Posterior cingulate gyrus (tissue), 11 donors: ENCODE data around the gene DNHD1.

Source experiments
- DNase-seq, 10 donors: peaks; one replicate each; pipeline versions ENCODE4 v3.0.0 to v3.0.0-alpha.2; 2020 to 2021; ENCODE audit warnings: mixed read lengths in 3 of 10
- intact Hi-C: fragments of 100-400 bp; cut with DNase I; formaldehyde crosslinking; loops from one replicate; pipeline ENCODE4 v1.15.1; 2023

Gene DNHD1

DNA sequence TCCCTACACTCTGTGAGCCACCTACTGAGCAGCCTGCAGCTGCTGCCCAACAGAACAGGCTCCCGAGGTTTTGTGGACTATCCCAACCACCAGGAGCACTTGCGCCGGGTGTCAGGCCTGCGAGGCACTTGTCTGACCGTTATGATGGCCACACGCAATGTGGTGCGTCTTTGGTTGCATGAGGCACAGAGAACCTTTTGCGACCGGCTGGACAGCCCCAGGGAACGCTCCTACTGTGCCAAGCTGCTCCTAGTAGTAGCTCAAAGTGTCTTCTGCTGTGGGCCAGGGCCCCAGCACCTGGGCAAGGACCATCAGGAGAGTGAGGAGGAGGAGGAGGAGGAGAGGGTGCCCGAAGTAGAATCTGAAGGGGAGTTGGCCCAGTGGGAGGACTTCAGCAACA lies 60.0 kb downstream of the DNHD1 start:
- intact Hi-C loops: no loop called here
- peak in 1 of 10 donors; percentile 40 for DNase-seq

DNA sequence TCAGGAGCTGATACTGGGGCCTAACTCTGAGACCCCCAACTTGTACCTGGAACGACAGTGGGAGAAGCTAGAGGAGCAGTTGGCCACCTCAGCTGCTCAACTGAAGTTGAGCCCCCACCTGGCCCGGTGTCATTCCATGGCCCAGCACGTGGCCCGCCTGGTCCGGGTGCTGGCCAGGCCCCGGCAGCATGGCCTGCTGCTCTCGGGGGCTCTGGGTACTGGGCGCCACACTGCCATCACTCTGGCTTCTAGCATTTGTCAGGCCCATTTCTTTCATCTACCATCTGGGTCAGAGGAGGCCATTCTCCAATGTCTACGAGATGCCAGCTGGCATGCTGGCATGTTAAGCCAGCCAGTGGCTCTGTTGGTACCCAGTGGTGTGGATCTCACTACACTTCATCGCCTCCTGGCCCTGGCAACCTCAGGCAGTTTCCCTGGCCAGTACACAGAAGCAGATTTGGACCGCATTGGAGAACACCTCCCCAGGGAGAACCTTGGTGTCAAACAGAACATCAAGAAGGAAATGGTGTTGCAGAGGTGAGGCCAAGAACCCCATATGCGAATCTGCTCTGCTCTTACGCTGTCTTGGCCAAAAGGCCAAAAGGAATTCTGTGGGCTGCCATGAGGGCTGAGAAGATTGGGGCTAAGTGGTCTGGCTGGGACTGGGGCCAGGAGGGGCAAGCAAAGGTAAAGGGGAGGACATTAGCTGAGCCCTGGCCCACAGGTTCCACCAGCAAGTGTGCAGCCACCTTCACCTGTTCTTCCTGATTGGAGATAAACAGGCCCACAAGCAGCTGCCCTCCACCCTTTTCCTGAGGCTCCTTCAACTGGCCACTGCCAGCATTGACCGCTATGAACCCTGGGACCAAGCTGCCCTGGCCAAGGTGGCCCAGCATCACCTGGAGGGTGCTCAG lies 60.9 kb downstream of the DNHD1 start:
- DNase-seq: peak in 1 of 10 donors; percentile 26
- intact Hi-C loops: no loop called here

DNA sequence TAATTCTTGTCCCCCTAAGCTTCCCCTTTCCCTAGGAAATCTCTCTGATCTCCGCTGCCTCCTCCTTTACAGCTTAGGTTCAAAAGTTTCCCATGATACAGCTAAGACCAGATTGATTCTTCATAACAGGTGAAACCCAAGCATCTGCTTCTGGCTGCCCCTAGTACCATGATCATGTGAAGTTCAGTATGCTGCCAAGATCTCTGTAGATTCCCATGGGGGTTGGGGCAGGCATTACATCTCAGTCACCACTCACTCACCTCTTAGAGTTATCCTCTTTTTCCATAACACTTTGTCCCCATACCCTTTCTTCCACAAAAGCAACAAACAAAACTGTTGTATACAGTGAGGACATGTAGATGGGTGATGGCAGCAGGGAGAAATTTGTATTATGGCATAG lies 62.3 kb downstream of the DNHD1 start:
- intact Hi-C loops: no loop called here
- no peak for DNase-seq

- intact Hi-C loops: no loop called here
- DNase-seq: no peak
These were observed 64.2 kb downstream of the DNHD1 start for GRCh38 chr11:6561288-6561687.

DNA sequence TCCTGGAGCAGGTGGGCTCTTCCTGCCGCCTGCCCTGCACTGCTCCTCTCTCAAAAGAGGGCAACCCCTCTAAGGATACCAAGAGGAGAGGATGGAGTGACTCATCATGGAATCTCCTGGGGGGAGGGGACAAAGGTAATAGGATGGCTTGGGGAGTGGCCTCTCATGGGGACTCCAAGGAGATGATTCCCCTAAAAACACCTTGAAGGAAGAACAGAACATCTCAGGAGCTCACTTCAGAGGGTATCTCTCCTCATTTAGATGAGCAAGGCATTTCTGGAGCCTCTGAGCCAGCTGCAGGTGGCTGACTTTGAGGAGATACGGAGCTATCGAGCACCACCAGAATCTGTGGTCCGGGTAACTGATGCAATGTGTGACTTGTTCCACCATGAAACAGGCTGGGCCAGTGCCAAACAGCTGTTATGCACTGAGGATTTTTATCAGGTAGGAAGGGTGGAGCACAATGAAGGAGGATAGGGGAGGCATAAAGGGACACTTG lies 66.1 kb downstream of the DNHD1 start:
- intact Hi-C loops: no loop called here
- no peak for DNase-seq

GRCh38 chr11:6563667-6564066 lies 66.6 kb downstream of the DNHD1 start:
- peak in 2 of 10 donors; percentile 83 to 91 for DNase-seq
- intact Hi-C loops: no loop called here

DNA sequence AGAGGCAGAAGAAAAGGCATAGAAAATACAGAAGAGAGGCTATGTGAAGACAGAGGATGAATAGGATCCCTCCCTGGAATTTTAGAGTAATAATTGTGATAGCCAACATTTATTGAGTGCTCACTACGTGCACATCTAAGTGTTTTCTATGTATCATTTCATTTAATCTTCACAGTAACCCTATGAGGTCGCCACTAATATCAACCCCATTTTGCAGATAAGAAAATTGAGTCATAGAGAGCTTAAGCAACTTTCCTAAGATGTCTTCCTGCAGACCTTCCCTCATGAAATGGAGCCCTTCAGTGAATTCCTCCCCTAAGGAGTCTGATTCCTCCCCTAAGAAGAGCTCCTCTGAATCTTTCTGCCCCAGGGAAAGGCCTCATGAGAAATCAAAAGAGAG lies 68.2 kb downstream of the DNHD1 start:
- intact Hi-C loops: no loop called here
- no peak for DNase-seq

GRCh38 chr11:6565988-6566703 lies 69.1 kb downstream of the DNHD1 start:
- intact Hi-C loops: no loop called here

GRCh38 chr11:6566704-6567370 lies 69.8 kb downstream of the DNHD1 start:
- DNase-seq: no peak
- intact Hi-C loops: no loop called here

More at GRCh38 chr11:6565988-6566703, 69.1 kb downstream of the DNHD1 start:
- no peak for DNase-seq

DNA sequence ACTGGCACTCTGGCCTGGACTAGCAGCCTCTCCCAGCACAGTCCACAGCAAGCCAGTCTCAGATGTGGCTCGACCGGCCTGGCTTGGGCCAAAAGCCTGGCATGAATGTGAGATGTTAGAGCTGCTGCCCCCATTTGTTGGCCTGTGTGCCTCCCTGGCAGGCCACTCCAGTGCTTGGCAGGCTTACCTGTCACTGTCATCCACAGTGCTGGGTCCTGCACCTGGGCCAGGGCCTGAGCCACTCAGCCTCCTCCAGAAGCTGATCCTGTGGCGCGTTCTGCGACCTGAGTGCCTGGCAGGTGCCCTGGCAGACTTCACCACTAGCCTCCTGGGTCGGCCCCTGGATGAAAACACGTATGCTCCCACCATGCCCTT lies 70.3 kb downstream of the DNHD1 start:
- intact Hi-C loops: no loop called here
- DNase-seq: peak in 1 of 10 donors; percentile 86

GRCh38 chr11:6568191-6568918 lies 71.3 kb downstream of the DNHD1 start:
- DNase-seq: peak in 5 of 10 donors; percentile 25 to 89 (median 41)
- intact Hi-C loops: no loop called here

DNA sequence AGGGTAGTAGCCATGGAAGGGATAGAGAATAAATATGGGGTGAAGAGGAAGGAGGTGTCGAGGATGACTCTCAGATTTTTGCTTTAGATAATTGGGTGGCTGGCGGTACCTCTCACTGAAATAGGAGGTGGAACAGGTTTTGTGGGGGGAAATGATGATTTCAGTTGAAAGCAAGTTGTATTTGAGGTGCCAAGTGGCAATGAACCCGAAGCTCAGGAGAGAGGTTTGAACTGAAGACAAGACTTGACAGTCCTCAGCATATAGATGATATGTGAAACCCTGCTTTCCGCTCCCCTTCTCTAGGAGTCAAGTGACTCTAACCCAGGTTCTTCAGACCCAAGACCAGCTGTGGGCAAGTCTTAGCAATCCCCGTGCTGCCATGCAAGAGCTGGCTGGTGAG lies 72.6 kb downstream of the DNHD1 start:
- no peak for DNase-seq
- intact Hi-C loops: no loop called here

DNA sequence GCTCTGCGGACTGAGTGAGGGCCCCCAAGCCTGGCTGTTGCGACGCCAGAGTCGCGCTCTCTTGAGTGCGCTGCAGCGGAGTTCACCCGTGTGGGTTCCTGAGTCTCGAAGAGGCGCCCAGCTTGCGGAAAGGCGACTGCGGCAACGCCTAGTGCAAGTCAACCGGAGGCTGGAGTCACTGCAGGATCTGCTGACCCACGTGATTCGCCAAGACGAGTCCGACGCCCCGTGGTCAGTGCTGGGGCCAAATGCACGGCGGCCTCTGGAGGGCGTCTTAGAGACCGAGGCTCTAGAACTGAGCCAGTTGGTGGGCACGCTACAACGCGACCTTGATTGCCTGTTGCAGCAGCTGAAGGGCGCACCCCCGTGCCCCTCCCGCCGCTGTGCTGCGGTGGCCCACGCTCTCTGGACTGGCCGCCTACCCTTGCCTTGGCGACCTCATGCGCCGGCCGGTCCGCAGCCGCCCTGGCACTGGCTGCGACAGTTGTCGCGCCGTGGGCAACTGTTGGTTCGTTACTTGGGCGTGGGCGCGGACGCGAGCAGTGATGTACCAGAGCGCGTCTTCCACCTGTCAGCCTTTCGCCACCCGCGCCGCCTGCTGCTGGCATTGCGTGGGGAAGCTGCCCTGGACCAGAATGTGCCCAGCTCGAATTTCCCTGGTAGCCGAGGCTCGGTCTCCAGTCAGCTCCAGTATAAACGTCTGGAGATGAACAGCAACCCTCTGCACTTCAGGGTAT lies 73.8 kb downstream of the DNHD1 start:
- peak in 7 of 10 donors; percentile 38 to 92 (median 72) for DNase-seq
- intact Hi-C loops: no loop called here

GRCh38 chr11:6571434-6572008 lies 74.4 kb downstream of the DNHD1 start:
- intact Hi-C loops: no loop called here
- DNase-seq: no peak

GRCh38 chr11:6572215-6572614 lies 75.1 kb downstream of the DNHD1 start:
- DNase-seq: no peak
- intact Hi-C loops: no loop called here

DNA sequence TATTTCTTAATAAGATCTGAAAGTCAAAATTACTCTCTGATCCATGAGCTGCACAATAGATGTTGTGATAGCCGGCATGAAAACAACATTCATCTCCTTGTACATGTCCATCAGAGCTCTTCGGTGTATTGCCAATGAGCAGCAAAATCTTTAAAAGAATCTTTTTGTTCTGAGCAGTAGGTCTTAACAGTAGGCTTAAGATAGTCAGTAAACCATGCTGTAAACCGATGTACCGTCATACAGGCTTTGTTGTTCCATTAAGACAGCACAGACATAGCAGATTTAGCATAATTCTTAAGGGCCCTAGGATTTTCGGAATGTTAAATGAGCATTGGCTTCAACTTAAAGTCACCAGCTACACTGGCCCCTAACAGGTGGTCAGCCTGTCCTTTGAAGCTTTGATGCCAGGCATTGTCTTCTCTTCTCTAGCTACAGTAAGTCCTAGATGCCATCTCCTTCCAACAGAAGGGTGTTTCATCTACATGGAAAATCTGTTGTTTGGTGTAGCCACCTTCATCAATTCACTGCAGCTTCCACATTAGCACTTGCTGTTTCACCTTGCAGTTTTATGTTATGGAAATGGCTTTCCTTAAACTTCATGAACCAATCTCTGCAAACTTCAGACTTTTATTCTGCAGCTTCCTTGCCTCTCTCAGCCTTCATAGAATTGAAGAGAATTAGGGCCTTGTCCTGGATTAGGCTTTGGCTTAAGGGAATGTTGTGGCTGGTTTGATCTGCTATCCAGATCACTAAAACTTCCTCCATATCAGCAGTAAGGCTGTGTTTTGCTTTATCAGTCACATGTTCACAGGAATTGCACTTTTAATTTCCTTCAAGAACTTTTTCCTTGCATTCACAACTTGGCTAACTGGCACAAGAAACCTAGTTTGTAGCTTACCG lies 78.0 kb downstream of the DNHD1 start:
- DNase-seq: no peak
- intact Hi-C loops: loop anchor here (5.0 kb wide), 1 partner anchor 43 kb away; no protein-coding TSS in a partner anchor

- intact Hi-C loops: loop anchor here (5.0 kb wide), 1 partner anchor 44 kb away; no protein-coding TSS in a partner anchor
- peak in 6 of 10 donors; percentile 65 to 94 (median 76) for DNase-seq
These were observed 79.6 kb downstream of the DNHD1 start for GRCh38 chr11:6576471-6577373.
